ENCODE measurements around the gene ZNF853.
A peak's percentile ranks its signal among the peaks of the same experiment; 100 is the strongest.
"Not testable (repeated sequence)": the region's sequence is repeated elsewhere in the genome, so short reads cannot be mapped to it uniquely, and the experiment has no call there.

The ZNF853 gene

DNA sequence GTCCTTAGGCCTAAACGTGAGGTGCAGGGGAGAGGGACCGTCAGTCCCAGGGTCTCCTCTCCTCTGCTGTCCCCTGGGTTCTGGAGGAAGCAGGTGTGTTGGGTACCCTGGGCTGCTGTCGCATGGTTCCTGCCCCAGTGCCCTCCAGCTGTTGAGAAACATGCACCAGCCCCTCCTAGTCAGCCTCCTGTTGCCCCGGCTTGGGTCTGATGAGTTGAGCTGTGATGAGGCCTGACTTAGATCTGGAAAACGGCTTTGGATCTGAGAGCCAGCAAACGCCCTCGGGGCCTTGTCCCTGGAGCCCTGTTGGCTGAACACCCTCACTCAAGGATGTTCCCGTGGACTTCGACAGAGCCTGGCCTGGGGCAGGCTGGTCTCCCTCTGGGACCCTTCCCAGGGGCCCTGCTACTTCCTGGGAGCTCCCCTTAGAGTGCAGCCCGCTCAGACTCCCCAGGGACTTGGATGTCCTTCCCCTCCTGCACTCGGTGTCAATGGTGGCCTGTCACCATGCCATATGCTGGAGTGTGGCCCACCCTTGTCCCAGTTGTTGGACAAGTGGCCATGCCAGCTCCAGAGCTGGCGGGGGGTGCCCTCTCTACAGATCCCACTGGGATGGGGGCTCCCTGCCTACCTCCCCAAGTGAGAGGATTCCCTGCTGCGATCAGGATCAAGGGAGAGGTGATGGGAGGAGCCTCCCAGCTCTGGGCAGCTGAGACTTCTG, 34.0 kb downstream of the ZNF853 start:
- Mint-ChIP-seq H3K4me1 (no peaks in the 10 kb centered on the region), H3K9me3 (peaks cover 4% of the 10 kb centered on the region), H3K36me3 (ENCODE audit: low read depth) (peaks cover 35% of the 10 kb centered on the region), H3K4me3 (no peak overlapping the region), H3K27ac (no peak overlapping the region), H3K27me3 (no peaks in the 10 kb centered on the region)
- DNase-seq (no peak), ATAC-seq (no peak)

DNA sequence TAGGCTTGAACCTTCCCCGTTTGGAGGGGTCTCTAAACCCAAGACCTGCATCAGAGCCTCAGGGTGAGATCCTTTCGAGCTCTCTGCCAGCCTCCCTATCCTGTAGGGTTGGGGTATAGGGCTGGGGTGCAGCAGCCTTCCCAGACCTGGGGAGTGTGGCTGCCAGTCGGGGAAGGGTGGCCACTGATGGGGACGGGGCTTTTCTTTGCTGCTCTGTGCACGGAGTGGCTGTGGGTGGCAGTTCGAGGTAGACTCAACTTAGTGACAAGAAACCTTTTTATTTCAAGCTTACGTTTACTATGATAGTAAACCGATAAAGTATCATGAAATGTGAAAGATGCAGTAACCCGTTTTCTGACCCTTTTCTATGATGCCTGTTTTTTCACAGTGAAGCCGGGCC, 34.7 kb downstream of the ZNF853 start:
- DNase-seq (no peak), ATAC-seq (no peak)
- Mint-ChIP-seq H3K36me3 (ENCODE audit: low read depth) (peaks cover 39% of the 10 kb centered on the region), H3K4me3 (no peak overlapping the region), H3K4me1 (no peaks in the 10 kb centered on the region), H3K9me3 (peaks cover 4% of the 10 kb centered on the region), H3K27me3 (no peaks in the 10 kb centered on the region), H3K27ac (no peak overlapping the region)

DNA sequence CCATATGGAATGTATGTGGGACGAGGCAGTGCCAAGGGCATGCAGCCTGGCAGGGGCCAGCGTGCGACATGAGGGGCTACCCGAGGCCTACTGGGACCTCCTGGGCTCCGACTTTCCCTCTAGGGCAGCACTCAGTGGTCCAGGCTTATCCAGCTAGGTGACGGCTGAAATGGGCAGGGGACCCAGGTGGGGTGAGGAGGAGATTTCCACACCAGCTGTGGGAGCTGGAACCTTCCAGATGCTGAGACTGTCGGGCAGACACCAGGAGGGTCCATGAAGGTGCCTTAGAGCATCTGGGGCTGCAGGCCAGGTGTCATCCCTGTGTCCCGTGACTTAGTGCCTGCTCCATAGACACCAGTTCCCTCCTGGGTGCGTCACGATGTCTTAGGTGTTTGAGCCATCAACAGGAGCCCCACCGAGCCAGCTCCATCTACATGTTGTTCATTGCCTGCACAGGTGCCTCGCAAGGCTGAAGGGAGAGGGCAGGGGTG, 35.2 kb downstream of the ZNF853 start:
- ATAC-seq (no peak), DNase-seq (no peak)
- H3K36me3 Mint-ChIP-seq (ENCODE audit: low read depth) = peaks cover 44% of the 10 kb centered on the region
- peaks cover 4% of the 10 kb centered on the region for H3K9me3 Mint-ChIP-seq
- H3K4me3 Mint-ChIP-seq = no peak overlapping the region
- no peaks in the 10 kb centered on the region for H3K4me1 Mint-ChIP-seq
- H3K27ac Mint-ChIP-seq = no peak overlapping the region
- H3K27me3 Mint-ChIP-seq = no peaks in the 10 kb centered on the region

DNA sequence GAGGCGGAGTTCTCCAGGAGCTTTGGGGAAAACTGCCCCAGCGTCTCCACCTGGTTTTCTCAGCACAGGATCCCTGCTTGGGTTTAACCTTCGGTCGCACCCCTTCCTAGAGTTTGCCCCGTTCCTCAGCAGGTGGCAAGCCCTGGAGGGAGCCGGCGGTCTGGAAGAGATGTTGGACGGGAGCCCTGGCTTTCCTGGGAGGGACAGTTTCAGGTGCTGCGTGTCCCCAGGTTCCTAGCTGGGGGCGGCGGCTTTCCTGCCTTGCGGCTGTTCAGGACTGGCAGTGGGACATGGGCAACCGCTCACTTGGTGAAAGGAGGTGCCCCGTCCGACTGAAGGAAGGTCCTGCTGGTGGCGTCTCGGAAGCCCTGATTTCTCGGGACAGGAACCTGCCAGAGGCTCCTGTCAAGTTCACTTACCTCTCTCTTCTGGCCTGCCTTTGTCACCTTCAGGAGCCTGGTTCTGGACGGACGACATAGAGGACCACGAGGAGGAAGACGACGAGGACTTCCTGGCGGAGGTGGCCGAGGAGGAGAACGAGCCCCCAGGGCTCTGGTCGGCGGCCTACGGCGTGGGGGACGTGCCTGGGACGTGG, 36.5 kb downstream of the ZNF853 start:
- Mint-ChIP-seq H3K4me3 (no peak overlapping the region), H3K36me3 (ENCODE audit: low read depth) (peaks cover 41% of the 10 kb centered on the region), H3K9me3 (peaks cover 4% of the 10 kb centered on the region), H3K27me3 (no peaks in the 10 kb centered on the region), H3K27ac (no peak overlapping the region), H3K4me1 (no peaks in the 10 kb centered on the region)
- ATAC-seq = no peak
- no peak for DNase-seq

GRCh38 chr7:6652446-6653011, 37.1 kb downstream of the ZNF853 start:
- Mint-ChIP-seq H3K4me1 (no peaks in the 10 kb centered on the region), H3K4me3 (no peak overlapping the region), H3K27ac (no peak overlapping the region), H3K9me3 (peaks cover 4% of the 10 kb centered on the region), H3K36me3 (ENCODE audit: low read depth) (peaks cover 38% of the 10 kb centered on the region), H3K27me3 (no peaks in the 10 kb centered on the region)
- DNase-seq (no peak), ATAC-seq (no peak)

DNA sequence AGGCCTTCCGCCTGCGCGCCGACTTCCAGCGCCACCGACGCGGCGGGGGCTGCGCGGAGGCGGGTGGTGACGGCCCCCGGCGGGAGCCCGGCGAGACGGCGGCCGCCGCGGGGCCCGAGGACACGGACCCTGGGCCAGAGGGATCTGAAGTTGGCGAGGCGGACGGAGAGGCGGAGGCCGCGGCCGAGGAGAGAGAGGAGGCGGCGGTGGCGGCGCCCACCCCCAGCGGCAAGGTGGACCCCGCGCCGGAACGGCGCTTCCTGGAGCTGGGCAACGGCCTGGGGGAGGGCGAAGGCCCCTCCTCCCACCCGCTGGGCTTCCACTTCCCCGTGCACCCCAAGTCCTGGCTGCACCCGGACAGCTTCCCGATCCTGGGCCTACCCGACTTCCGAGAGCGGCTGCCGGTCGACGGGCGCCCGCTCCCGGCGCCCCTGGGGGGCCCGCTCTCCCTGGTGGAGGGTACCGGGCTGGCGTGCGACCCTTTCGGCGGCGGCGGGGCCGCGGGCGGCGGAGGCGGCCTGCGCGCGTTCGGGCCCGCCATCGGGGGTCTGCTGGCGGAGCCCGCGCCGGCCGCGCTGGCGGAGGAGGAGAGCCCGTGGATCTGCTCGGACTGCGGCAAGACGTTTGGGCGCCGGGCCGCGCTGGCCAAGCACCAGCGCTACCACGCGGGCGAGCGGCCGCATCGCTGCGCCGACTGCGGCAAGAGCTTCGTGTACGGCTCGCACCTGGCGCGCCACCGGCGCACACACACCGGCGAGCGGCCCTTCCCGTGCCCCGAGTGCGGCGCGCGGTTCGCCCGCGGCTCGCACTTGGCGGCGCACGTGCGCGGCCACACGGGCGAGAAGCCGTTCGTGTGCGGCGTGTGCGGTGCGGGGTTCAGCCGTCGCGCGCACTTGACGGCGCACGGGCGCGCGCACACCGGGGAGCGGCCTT, 37.9 kb downstream of the ZNF853 start:
- ATAC-seq (no peak), DNase-seq (no peak)
- Mint-ChIP-seq H3K4me3 (no peak overlapping the region), H3K36me3 (ENCODE audit: low read depth) (peaks cover 37% of the 10 kb centered on the region), H3K27me3 (no peaks in the 10 kb centered on the region), H3K9me3 (peaks cover 4% of the 10 kb centered on the region), H3K27ac (no peak overlapping the region), H3K4me1 (no peaks in the 10 kb centered on the region)

GRCh38 chr7:6654113-6654841, 38.9 kb downstream of the ZNF853 start:
- peaks cover 4% of the 10 kb centered on the region for H3K9me3 Mint-ChIP-seq
- H3K4me1 Mint-ChIP-seq = peaks cover 4% of the 10 kb centered on the region
- H3K36me3 Mint-ChIP-seq (ENCODE audit: low read depth) = peaks cover 37% of the 10 kb centered on the region
- no peak overlapping the region for H3K27ac Mint-ChIP-seq
- no peak overlapping the region for H3K4me3 Mint-ChIP-seq
- no peak for DNase-seq
- H3K27me3 Mint-ChIP-seq = no peaks in the 10 kb centered on the region
- ATAC-seq = no peak

GRCh38 chr7:6654842-6655610, 39.6 kb downstream of the ZNF853 start:
- ATAC-seq = no peak
- no peaks in the 10 kb centered on the region for H3K27me3 Mint-ChIP-seq

DNA sequence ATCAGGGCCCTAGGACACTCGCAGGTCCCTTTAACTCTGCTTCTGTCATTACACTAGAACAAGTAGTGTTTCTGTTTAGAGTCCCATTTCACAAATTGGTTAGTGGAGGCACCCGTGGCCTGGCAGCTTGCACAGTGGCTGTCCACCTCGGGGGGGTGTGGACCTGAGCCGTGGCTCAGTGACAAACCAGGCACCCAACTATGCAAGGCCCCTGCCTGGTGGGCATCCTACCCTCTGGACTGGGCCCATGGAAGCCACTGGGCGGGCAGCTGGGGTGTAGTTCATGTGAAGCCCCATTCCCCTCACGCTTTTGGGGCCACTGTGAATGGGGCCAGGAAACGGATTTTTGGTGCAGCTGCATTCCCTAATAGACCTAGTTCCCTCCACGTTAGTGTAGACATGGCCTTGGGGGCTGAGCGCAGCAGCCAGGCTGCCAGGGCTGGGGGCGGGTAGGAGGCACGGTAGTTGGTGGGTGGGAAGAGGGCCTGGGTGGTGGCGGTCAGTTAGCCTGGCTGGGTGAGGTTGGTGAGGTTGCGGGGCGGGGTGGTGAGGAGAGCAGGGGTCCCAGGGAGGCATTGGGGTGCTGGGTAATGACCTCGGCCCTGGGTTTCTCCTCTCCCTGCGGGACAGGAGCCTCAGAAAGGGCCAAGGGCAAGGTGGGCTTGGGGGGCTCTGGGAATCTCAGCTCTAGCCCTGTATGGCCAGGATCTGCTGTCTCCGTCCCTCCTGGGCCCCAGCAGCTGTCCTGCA, 40.4 kb downstream of the ZNF853 start:
- no peak for DNase-seq
- peaks cover 24% of the 10 kb centered on the region for H3K36me3 Mint-ChIP-seq (ENCODE audit: low read depth)
- H3K27ac Mint-ChIP-seq = no peak overlapping the region
- peaks cover 4% of the 10 kb centered on the region for H3K4me1 Mint-ChIP-seq
- no peaks in the 10 kb centered on the region for H3K27me3 Mint-ChIP-seq
- H3K4me3 Mint-ChIP-seq = no peak overlapping the region
- peaks cover 2% of the 10 kb centered on the region for H3K9me3 Mint-ChIP-seq
- ATAC-seq = no peak

More at GRCh38 chr7:6654842-6655610, 39.6 kb downstream of the ZNF853 start:
- no peak for DNase-seq
- peaks cover 4% of the 10 kb centered on the region for H3K9me3 Mint-ChIP-seq
- peaks cover 4% of the 10 kb centered on the region for H3K4me1 Mint-ChIP-seq
- H3K4me3 Mint-ChIP-seq = no peak overlapping the region
- peaks cover 32% of the 10 kb centered on the region for H3K36me3 Mint-ChIP-seq (ENCODE audit: low read depth)
- no peak overlapping the region for H3K27ac Mint-ChIP-seq

GRCh38 chr7:6656413-6656812, 41.0 kb downstream of the ZNF853 start:
- ATAC-seq (no peak), DNase-seq (no peak)
- H3K9me3 Mint-ChIP-seq = no peaks in the 10 kb centered on the region
- H3K27ac Mint-ChIP-seq = no peak overlapping the region
- peaks cover 2% of the 10 kb centered on the region for H3K27me3 Mint-ChIP-seq
- H3K4me1 Mint-ChIP-seq = peaks cover 4% of the 10 kb centered on the region
- no peak overlapping the region for H3K4me3 Mint-ChIP-seq
- peaks cover 18% of the 10 kb centered on the region for H3K36me3 Mint-ChIP-seq (ENCODE audit: low read depth)

- peaks cover 4% of the 10 kb centered on the region for H3K4me1 Mint-ChIP-seq
- peaks cover 10% of the 10 kb centered on the region for H3K36me3 Mint-ChIP-seq (ENCODE audit: low read depth)
- ATAC-seq (peak; percentile 57), DNase-seq (no peak)
- H3K4me3 Mint-ChIP-seq = no peak overlapping the region
- no peaks in the 10 kb centered on the region for H3K9me3 Mint-ChIP-seq
- peaks cover 2% of the 10 kb centered on the region for H3K27me3 Mint-ChIP-seq
- H3K27ac Mint-ChIP-seq = no peak overlapping the region
Observed at GRCh38 chr7:6658618-6659345, 43.4 kb downstream of the ZNF853 start.

- H3K4me1 Mint-ChIP-seq, H3K27ac Mint-ChIP-seq, H3K4me3 Mint-ChIP-seq, H3K27me3 Mint-ChIP-seq, ATAC-seq, DNase-seq: not testable (repeated sequence)
- peaks cover 48% of the 10 kb centered on the region for H3K36me3 Mint-ChIP-seq (ENCODE audit: low read depth)
- peaks cover 52% of the 10 kb centered on the region for H3K9me3 Mint-ChIP-seq
Observed at GRCh38 chr7:6670851-6671250, 55.4 kb downstream of the ZNF853 start.
